Hepatocyte (in vitro differentiated cells): ENCODE results near the gene CNEP1R1. TPM values are rescaled to one million over a fixed set of nuclear protein-coding genes. Genes with fewer than 3 reads are reported as not detected.
A peak's percentile ranks its signal among the peaks of the same experiment; 100 is the strongest.

Experiments
- DNase-seq: peaks from one replicate; pipeline ENCODE4 v3.0.0-alpha.2; 2016; ENCODE audit warnings: low spot score
- H2AFZ ChIP-seq: fragments of 200-600 bp; sonication (generic); 2 replicates; pipeline ENCODE4 v1.6.0; 2016; ENCODE audit warnings: antibody characterized with exemption, mild to moderate bottlenecking
- H3K27ac ChIP-seq: fragments of 200-600 bp; sonication (generic); 2 replicates; pipeline ENCODE4 v1.5.1; 2016; ENCODE audit warnings: mild to moderate bottlenecking
- H3K27me3 ChIP-seq: fragments of 200-600 bp; sonication (generic); 2 replicates; pipeline ENCODE4 v1.6.1; 2016
- H3K36me3 ChIP-seq: fragments of 200-600 bp; sonication (generic); replicated peaks from 2 replicates; pipeline ENCODE4 v1.5.1; 2016; ENCODE audit warnings: low read depth; ENCODE audit not compliant: insufficient read depth
- H3K4me1 ChIP-seq: fragments of 200-600 bp; sonication (generic); 2 replicates; pipeline ENCODE4 v1.5.1; 2016; ENCODE audit warnings: mild to moderate bottlenecking, moderate library complexity; ENCODE audit not compliant: insufficient read depth
- H3K4me2 ChIP-seq: fragments of 200-600 bp; sonication (generic); 2 replicates; pipeline ENCODE4 v1.6.0; 2016
- H3K4me3 ChIP-seq: fragments of 200-600 bp; sonication (generic); 2 replicates; pipeline ENCODE4 v1.5.1; 2016; ENCODE audit warnings: mild to moderate bottlenecking
- H3K79me2 ChIP-seq: fragments of 200-600 bp; sonication (generic); 2 replicates; pipeline ENCODE4 v1.6.0; 2017; ENCODE audit warnings: mild to moderate bottlenecking
- H3K9me2 ChIP-seq: fragments of 200-600 bp; sonication (generic); replicated peaks from 2 replicates; pipeline ENCODE4 v1.6.0; 2017; ENCODE audit warnings: mild to moderate bottlenecking; ENCODE audit not compliant: insufficient read depth
- H3K9me3 ChIP-seq: fragments of 200-600 bp; sonication (generic); 2 replicates; pipeline ENCODE4 v1.5.1; 2016; ENCODE audit warnings: low read depth, mild to moderate bottlenecking
- H4K20me1 ChIP-seq: fragments of 200-600 bp; sonication (generic); 2 replicates; pipeline ENCODE4 v1.6.0; 2016; ENCODE audit warnings: mild to moderate bottlenecking; ENCODE audit not compliant: insufficient read depth, poor library complexity, severe bottlenecking
- CTCF ChIP-seq: fragments of 200-600 bp; sonication (generic); IDR thresholded peaks from 2 replicates; pipeline ENCODE4 v1.5.1; 2016; ENCODE audit warnings: antibody characterized with exemption, mild to moderate bottlenecking; ENCODE audit not compliant: poor library complexity
- EZH2 ChIP-seq: fragments of 200-600 bp; sonication (generic); IDR thresholded peaks from 2 replicates; pipeline ENCODE4 v1.6.1; 2016; ENCODE audit warnings: antibody characterized with exemption, mild to moderate bottlenecking, borderline replicate concordance
- EZH2phosphoT487 ChIP-seq: fragments of 200-600 bp; sonication (generic); IDR thresholded peaks from one replicate; pipeline ENCODE4 v1.6.1; 2018; ENCODE audit warnings: antibody characterized with exemption, mild to moderate bottlenecking, low read depth, moderate library complexity; ENCODE audit not compliant: unreplicated experiment, severe bottlenecking
- WGBS: methylation state at CpG from one replicate; pipeline ENCODE4 v1.1.6; 2016; ENCODE audit warnings: low lambda C conversion rate; ENCODE audit errors: missing lambda C conversion rate; 5-methylcytosine and 5-hydroxymethylcytosine counted together
- polyA plus RNA-seq: library from polyadenylated mRNA; unstranded; fragments of >200 nt; fragmentation: Nextera tagmentation; extraction: Ambion mirVana; gene quantifications from 2 replicates; pipeline ENCODE4 v1.2.1, GENCODE V29; 2016
- total RNA-seq: library from RNA; depleted of rRNA; stranded (reverse); fragments of >200 nt; gene quantifications from 2 replicates; pipeline ENCODE4 v1.2.3, GENCODE V29; 2014

CNEP1R1 gene
- total and polyA plus RNA-seq, 2 experiments from 2014 or later = 23.9 to 25.8 TPM

GRCh38 chr16:50067290-50067853 lies 42.3 kb downstream of the CNEP1R1 start:
- no peak overlapping the region for H3K27ac ChIP-seq
- TF ChIP-seq CTCF = peak; percentile 52
- TF ChIP-seq EZH2phosphoT487 = no peak
- H2AFZ ChIP-seq = no peak overlapping the region
- H3K27me3 ChIP-seq = no peaks in the 10 kb centered on the region
- H3K4me2 ChIP-seq = peak overlapping the region; percentile 95
- WGBS = 50% methylated on average over 3 of the region's 3 CpGs
- H4K20me1 ChIP-seq = peaks cover 3% of the 10 kb centered on the region
- H3K9me3 ChIP-seq = no peaks in the 10 kb centered on the region
- no peaks in the 10 kb centered on the region for H3K9me2 ChIP-seq
- H3K4me3 ChIP-seq = no peak overlapping the region
- H3K79me2 ChIP-seq = peaks cover 31% of the 10 kb centered on the region
- peak; percentile 53 for DNase-seq
- peaks cover 18% of the 10 kb centered on the region for H3K4me1 ChIP-seq
- H3K36me3 ChIP-seq = no peaks in the 10 kb centered on the region

- peaks cover 31% of the 10 kb centered on the region for H3K79me2 ChIP-seq
- no peaks in the 10 kb centered on the region for H3K9me3 ChIP-seq
- H4K20me1 ChIP-seq = peaks cover 3% of the 10 kb centered on the region
These were observed 43.5 kb downstream of the CNEP1R1 start for GRCh38 chr16:50068550-50068949.

GRCh38 chr16:50069060-50069459 lies 44.0 kb downstream of the CNEP1R1 start:
- Histone ChIP-seq H3K4me1 (peaks cover 18% of the 10 kb centered on the region), H3K36me3 (no peaks in the 10 kb centered on the region), H4K20me1 (peaks cover 3% of the 10 kb centered on the region), H3K27me3 (no peaks in the 10 kb centered on the region), H3K4me2 (no peak overlapping the region), H3K9me3 (no peaks in the 10 kb centered on the region), H2AFZ (no peak overlapping the region), H3K4me3 (no peak overlapping the region), H3K27ac (no peak overlapping the region), H3K9me2 (no peaks in the 10 kb centered on the region), H3K79me2 (peaks cover 31% of the 10 kb centered on the region)
- DNase-seq = no peak
- TF ChIP-seq CTCF = no peak
- TF ChIP-seq EZH2 = no peak
- TF ChIP-seq EZH2phosphoT487 = no peak
- WGBS = 92% methylated on average over 1 of the region's 1 CpG

More at GRCh38 chr16:50068550-50068949, 43.5 kb downstream of the CNEP1R1 start:
- Histone ChIP-seq H3K27me3 (no peaks in the 10 kb centered on the region), H3K36me3 (no peaks in the 10 kb centered on the region), H3K9me2 (no peaks in the 10 kb centered on the region), H3K4me1 (peaks cover 18% of the 10 kb centered on the region), H3K4me3 (no peak overlapping the region), H3K27ac (no peak overlapping the region), H3K4me2 (no peak overlapping the region), H2AFZ (no peak overlapping the region)
- TF ChIP-seq EZH2phosphoT487 = no peak
- TF ChIP-seq EZH2 = no peak
- no peak for TF ChIP-seq CTCF
- 92% methylated on average over 4 of the region's 4 CpGs for WGBS
- no peak for DNase-seq
